MM.1S (cell line): Measurements from ENCODE around the gene PHF12.

ENCODE experiments used
- DNase-seq: peaks from one replicate; pipeline ENCODE4 v3.0.0-alpha.2; 2015
- H2AFZ ChIP-seq: fragments of 300-600 bp; sonication (generic); 2 replicates; pipeline ENCODE4 v1.6.0; 2016; ENCODE audit warnings: antibody characterized with exemption, low read length
- H3F3A ChIP-seq: fragments of 300-600 bp; sonication (generic); 2 replicates; pipeline ENCODE4 v1.6.1; 2016; ENCODE audit warnings: mild to moderate bottlenecking, antibody characterized with exemption, low read length, moderate library complexity, mixed read lengths; ENCODE audit not compliant: insufficient read depth
- H3K27ac ChIP-seq: fragments of 300-600 bp; sonication (generic); 2 replicates; pipeline ENCODE4 v1.5.1; 2016; ENCODE audit warnings: mild to moderate bottlenecking, low read length
- H3K27me3 ChIP-seq: fragments of 300-600 bp; sonication (generic); replicated peaks from 2 replicates; pipeline ENCODE4 v1.6.0; 2016; ENCODE audit warnings: low read length; ENCODE audit not compliant: insufficient read depth
- H3K36me3 ChIP-seq: fragments of 300-600 bp; sonication (generic); replicated peaks from 2 replicates; pipeline ENCODE4 v1.6.1; 2016; ENCODE audit warnings: mild to moderate bottlenecking, low read length, mixed read lengths; ENCODE audit not compliant: insufficient read depth
- H3K4me1 ChIP-seq: fragments of 300-600 bp; sonication (generic); 2 replicates; pipeline ENCODE4 v1.6.1; 2016; ENCODE audit warnings: low read length, mixed read lengths
- H3K4me2 ChIP-seq: fragments of 300-600 bp; sonication (generic); 2 replicates; pipeline ENCODE4 v1.6.0; 2016; ENCODE audit warnings: low read depth, low read length
- H3K4me3 ChIP-seq: fragments of 300-600 bp; sonication (generic); 2 replicates; pipeline ENCODE4 v1.5.1; 2016; ENCODE audit warnings: low read length, mixed read lengths
- H3K79me2 ChIP-seq: fragments of 300-600 bp; sonication (generic); 2 replicates; pipeline ENCODE4 v1.6.1; 2016; ENCODE audit warnings: mixed run types, low read length, mixed read lengths
- H3K9ac ChIP-seq: fragments of 300-600 bp; sonication (generic); 2 replicates; pipeline ENCODE4 v1.6.1; 2016; ENCODE audit warnings: low read length, mixed read lengths
- H3K9me2 ChIP-seq: fragments of 300-600 bp; sonication (generic); replicated peaks from 2 replicates; pipeline ENCODE4 v1.6.1; 2016; ENCODE audit warnings: mild to moderate bottlenecking, low read length, mixed read lengths; ENCODE audit not compliant: insufficient read depth
- H3K9me3 ChIP-seq: fragments of 300-600 bp; sonication (generic); replicated peaks from 2 replicates; pipeline ENCODE4 v1.6.1; 2016; ENCODE audit warnings: mild to moderate bottlenecking, low read length, mixed read lengths; ENCODE audit not compliant: insufficient read depth
- H4K20me1 ChIP-seq: fragments of 300-600 bp; sonication (generic); 2 replicates; pipeline ENCODE4 v1.6.1; 2016; ENCODE audit warnings: mild to moderate bottlenecking, low read length, moderate library complexity, mixed read lengths; ENCODE audit not compliant: insufficient read depth
- EZH2 ChIP-seq: fragments of 300-600 bp; sonication (generic); optimal IDR thresholded peaks from 2 replicates; pipeline ENCODE3; 2017; ENCODE audit warnings: low read depth, mild to moderate bottlenecking, antibody characterized with exemption, low read length, mixed read lengths
- EZH2phosphoT487 ChIP-seq: fragments of 300-600 bp; sonication (generic); IDR thresholded peaks from 2 replicates; pipeline ENCODE4 v1.6.1; 2018; ENCODE audit warnings: antibody characterized with exemption, low read length
- TF ChIP-seq, protein P1 (sequence below): fragments of 300-600 bp; sonication (generic); IDR thresholded peaks from 2 replicates; pipeline ENCODE4 v1.5.1; 2016; ENCODE audit warnings: antibody characterized with exemption, low read length, mixed read lengths

The PHF12 gene

DNA sequence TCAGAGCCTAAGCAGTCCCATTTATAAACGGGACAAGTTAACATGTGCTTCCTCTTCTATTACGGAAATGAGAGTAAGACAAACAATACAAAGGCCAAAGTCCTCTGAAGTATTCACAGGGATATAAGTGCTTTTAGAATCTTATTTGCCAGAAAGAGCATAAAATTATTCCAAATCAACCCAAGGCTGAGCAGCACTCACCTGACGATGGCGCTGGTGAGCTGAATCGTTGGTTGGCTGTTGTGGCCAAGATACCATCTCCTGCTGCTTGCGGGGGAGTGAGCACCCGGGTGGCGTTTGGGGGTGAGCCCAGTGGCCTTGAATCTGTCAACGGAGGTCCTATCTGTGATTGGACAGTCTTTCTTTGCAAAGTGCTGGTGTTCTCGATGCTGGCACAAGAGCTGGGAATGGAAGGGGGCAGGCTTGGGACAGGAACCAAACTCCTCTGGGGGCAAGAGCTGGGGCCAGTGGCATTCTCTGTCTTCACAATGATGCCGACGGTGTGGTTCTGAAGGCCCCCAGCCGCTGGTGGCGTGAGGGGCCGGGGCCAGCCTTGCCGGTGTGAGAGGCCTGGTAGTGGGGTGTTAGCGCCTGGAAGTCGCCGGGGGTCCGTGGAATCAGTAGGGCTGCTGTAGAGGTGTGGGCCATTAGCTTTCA, 38.9 kb downstream of the PHF12 start:
- no peak for DNase-seq
- peak overlapping the region; percentile 48; the same call in 1 of the 2 replicates for H3K27ac ChIP-seq
- peaks cover 12% of the 10 kb centered on the region for H3F3A ChIP-seq
- H3K9me2 ChIP-seq, result no peaks in the 10 kb centered on the region
- H4K20me1 ChIP-seq, result no peaks in the 10 kb centered on the region
- peaks cover 32% of the 10 kb centered on the region for H3K79me2 ChIP-seq
- peaks cover 24% of the 10 kb centered on the region for H3K4me1 ChIP-seq
- no peak overlapping the region for H3K4me3 ChIP-seq
- H2AFZ ChIP-seq, result no peak overlapping the region
- TF ChIP-seq, protein P1, sequence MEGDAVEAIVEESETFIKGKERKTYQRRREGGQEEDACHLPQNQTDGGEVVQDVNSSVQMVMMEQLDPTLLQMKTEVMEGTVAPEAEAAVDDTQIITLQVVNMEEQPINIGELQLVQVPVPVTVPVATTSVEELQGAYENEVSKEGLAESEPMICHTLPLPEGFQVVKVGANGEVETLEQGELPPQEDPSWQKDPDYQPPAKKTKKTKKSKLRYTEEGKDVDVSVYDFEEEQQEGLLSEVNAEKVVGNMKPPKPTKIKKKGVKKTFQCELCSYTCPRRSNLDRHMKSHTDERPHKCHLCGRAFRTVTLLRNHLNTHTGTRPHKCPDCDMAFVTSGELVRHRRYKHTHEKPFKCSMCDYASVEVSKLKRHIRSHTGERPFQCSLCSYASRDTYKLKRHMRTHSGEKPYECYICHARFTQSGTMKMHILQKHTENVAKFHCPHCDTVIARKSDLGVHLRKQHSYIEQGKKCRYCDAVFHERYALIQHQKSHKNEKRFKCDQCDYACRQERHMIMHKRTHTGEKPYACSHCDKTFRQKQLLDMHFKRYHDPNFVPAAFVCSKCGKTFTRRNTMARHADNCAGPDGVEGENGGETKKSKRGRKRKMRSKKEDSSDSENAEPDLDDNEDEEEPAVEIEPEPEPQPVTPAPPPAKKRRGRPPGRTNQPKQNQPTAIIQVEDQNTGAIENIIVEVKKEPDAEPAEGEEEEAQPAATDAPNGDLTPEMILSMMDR, result peak; percentile 56
- no peak for TF ChIP-seq EZH2
- no peak for TF ChIP-seq EZH2phosphoT487
- peaks cover 26% of the 10 kb centered on the region for H3K36me3 ChIP-seq
- no peak overlapping the region; the same call in 1 of the 2 replicates for H3K4me2 ChIP-seq
- no peak overlapping the region for H3K9ac ChIP-seq
- H3K27me3 ChIP-seq, result no peaks in the 10 kb centered on the region
- no peaks in the 10 kb centered on the region for H3K9me3 ChIP-seq

DNA sequence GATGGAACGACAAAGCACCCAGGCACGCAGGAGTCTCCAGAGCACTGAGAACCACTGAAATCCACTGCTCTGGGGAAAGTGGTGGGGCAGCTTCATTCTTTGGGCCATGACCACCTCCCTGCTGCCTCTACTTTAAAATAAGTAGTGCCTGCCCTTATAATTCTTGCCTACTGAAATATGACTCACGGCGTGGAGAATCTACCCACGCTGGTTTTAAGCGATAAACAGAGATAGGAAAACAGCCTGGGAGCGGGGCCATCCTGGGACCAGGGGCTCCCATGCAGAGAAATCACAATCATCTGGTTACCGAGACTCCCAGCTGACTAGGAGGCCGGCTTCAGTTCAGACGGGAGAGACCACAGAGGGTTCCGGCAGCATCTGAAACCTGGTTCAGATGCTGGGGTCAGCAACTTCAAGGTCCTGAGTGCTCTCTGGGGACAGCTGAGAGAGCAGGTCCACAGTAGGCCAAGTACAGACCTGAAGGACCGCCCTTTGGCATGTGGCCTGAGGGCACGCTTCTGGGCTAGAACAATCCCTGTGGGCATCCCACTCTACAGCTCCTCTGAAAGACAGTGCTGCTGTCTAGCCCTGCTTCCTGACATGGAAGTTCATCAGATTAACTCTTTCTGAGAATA, 39.8 kb downstream of the PHF12 start:
- H3K79me2 ChIP-seq, result peaks cover 27% of the 10 kb centered on the region
- TF ChIP-seq EZH2phosphoT487 (no peak), EZH2 (no peak)
- TF ChIP-seq, protein P1, result no peak
- peaks cover 12% of the 10 kb centered on the region for H3F3A ChIP-seq
- no peaks in the 10 kb centered on the region for H3K9me2 ChIP-seq
- H3K27me3 ChIP-seq, result no peaks in the 10 kb centered on the region
- H3K4me1 ChIP-seq, result peaks cover 24% of the 10 kb centered on the region
- H3K4me3 ChIP-seq, result no peak overlapping the region
- H4K20me1 ChIP-seq, result no peaks in the 10 kb centered on the region
- no peaks in the 10 kb centered on the region for H3K9me3 ChIP-seq
- no peak overlapping the region for H3K9ac ChIP-seq
- peak overlapping the region; percentile 48; the same call in 1 of the 2 replicates for H3K27ac ChIP-seq
- peak overlapping the region; percentile 14; the same call in 1 of the 2 replicates for H3K4me2 ChIP-seq
- H2AFZ ChIP-seq, result no peak overlapping the region
- peak; percentile 71 for DNase-seq
- H3K36me3 ChIP-seq, result peaks cover 23% of the 10 kb centered on the region

GRCh38 chr17:28910534-28910933, 40.8 kb downstream of the PHF12 start:
- H3K9me2 ChIP-seq, result no peaks in the 10 kb centered on the region
- H4K20me1 ChIP-seq, result no peaks in the 10 kb centered on the region
- H3K9ac ChIP-seq, result no peak overlapping the region
- no peak overlapping the region for H3K27ac ChIP-seq
- peaks cover 20% of the 10 kb centered on the region for H3K79me2 ChIP-seq
- peaks cover 24% of the 10 kb centered on the region for H3K4me1 ChIP-seq
- no peak overlapping the region for H2AFZ ChIP-seq
- peaks cover 12% of the 10 kb centered on the region for H3F3A ChIP-seq
- peaks cover 18% of the 10 kb centered on the region for H3K36me3 ChIP-seq
- no peak overlapping the region for H3K4me2 ChIP-seq
- TF ChIP-seq EZH2phosphoT487 (no peak), EZH2 (no peak)
- TF ChIP-seq, protein P1, result no peak
- H3K4me3 ChIP-seq, result no peak overlapping the region
- no peaks in the 10 kb centered on the region for H3K9me3 ChIP-seq
- no peak for DNase-seq
- H3K27me3 ChIP-seq, result no peaks in the 10 kb centered on the region
